HG02840 (cell line): ENCODE data around the gene ATXN7L3.
"Not testable (repeated sequence)": the region's sequence is repeated elsewhere in the genome, so short reads cannot be mapped to it uniquely, and the experiment has no call there.

ENCODE experiments used
- ATAC-seq: cut with Tn5 transposase; IDR thresholded peaks from one replicate; pipeline ENCODE4 v1.9.1; 2021; ENCODE audit warnings: mild to moderate bottlenecking, moderate library complexity, moderate number of reproducible peaks; ENCODE audit not compliant: unreplicated experiment, low FRiP score

Gene ATXN7L3

DNA sequence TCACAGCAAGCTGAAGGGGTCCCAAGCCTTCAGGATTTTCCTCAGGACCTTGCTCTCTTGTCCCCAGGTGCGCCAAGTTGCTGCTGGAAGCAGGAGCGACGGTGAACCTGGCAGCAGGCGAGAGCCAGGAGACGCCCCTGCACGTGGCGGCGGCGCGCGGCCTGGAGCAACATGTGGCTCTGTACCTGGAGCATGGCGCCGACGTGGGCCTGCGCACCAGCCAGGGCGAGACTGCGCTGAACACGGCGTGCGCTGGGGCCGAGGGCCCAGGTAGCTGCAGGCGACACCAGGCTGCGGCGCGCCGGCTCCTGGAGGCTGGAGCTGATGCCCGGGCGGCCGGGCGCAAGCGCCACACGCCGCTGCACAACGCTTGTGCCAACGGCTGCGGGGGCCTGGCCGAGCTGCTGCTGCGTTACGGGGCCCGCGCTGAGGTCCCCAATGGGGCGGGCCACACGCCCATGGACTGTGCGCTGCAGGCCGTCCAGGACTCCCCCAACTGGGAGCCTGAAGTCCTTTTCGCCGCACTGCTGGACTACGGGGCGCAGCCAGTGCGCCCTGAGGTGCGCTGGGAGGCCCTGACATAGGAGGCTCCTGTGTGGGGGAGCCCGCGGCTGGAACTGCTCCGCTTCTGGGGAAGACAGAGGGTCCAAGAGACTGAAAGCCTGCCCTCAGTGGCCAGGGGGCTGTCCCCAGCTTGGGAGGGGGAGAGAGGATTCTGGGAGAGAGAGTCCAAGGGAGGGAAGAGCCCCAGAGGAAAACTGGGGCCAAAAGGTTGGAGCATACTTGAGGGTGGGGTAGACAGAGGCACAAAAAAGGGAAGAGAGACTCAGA is 22.8 kb downstream of the ATXN7L3 start:
- ATAC-seq = no peak

GRCh38 chr17:44176257-44176656 is 23.4 kb downstream of the ATXN7L3 start:
- no peak for ATAC-seq

DNA sequence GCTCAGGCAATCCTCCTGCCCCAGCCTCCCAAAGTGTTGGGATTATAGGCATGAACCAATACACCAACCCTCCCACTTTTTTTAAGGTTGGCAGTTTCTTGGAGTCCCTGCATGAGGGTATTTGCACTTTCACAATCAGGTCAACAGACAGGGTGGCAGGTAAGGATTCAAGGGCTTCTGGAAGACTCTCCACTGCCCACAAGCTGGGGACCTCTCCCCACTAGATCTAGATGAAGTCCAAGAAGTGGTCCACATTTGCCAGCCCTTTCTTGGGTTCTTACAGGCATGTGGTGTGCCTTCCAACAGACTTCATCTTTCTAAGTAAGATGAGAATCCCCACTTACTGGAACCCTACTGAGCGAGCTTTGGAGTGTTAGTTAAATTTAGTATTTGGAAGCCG is 25.3 kb downstream of the ATXN7L3 start:
- ATAC-seq = no peak

DNA sequence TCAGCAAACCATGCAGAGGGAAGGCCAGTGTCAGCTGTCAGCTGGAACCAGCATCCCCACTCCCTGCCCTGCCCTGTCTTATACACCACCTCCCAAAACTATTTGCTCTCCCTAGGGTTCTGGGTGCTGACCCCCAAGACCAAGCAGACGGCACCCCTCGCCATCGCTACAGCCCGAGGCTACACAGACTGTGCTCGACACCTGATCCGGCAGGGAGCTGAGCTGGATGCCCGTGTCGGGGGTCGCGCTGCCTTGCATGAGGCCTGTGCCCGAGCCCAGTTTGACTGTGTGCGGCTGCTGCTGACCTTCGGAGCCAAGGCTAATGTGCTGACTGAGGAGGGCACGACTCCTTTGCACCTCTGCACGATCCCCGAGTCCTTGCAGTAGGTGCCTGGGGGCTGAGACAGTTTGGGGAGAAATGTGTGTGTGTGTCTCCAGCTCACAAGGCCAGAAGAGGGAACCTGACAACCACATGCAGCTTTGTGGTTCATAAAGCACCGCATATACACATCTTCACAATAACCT is 27.7 kb downstream of the ATXN7L3 start:
- no peak for ATAC-seq

DNA sequence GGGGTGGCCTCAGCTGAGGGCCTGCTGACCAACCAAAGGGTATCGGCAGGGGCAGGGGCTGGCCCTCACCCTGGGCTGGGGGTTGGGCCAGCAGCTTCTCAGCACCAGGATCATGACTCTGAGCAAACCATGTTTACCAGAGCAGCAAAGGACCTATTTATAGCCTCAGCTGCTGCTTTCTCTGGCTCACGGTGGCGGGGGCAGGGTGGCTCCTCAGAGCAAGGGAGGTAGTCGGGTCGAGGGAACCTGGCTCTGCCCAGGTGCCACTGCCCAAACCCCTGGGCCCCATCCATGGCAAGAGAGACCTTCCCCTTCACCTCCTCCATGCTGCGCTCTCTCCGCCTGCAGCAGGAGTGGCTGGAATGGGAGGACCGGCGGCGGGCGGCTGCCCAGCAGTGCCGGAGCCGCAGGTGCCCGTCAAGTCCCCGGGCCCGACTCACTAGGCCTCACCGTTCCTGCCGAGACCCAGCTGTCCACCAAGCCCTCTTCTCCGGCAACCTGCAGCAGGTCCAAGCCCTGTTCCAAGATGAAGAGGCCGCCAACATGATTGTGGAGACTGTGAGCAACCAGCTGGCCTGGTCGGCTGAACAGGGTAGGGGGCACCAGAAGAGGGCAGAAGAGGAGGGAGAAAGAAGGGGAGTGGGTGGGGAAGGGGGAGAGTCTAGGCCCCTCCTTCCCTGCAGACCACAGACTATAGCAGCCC is 29.0 kb downstream of the ATXN7L3 start, which contains the start of gene ASB16:
Gene ASB16 (plus strand): TSS at position 206 of the 703 bp plus-strand sequence. CDS start 86 bp downstream, at position 292.
- no peak for ATAC-seq

GRCh38 chr17:44170135-44170498 is 29.6 kb downstream of the ATXN7L3 start:
- ATAC-seq = no peak

GRCh38 chr17:44167181-44167861 is 32.4 kb downstream of the ATXN7L3 start:
- ATAC-seq = no peak

GRCh38 chr17:44164476-44164875 is 35.2 kb downstream of the ATXN7L3 start:
- ATAC-seq = no peak

GRCh38 chr17:44159519-44160210 is 40.0 kb downstream of the ATXN7L3 start:
- ATAC-seq = no peak

DNA sequence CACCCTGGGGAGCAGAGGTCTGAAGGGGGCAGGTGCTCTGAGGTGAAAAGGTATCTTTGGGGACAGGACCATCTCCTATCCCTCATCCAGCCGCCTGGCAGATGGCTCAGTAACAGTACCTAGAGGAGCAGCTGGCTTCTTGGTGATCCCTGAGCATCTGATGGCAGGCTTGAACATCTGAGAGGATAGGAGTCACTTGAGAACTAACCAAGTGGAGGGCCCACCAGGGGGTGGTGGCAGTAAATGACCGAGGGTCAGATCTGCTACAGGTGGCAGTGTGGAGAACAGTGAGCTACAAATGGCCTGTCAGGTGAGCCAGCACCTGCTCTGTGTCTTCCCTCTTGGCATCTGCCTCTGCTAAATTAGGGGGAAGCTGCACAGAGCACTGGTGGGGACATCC is 44.2 kb downstream of the ATXN7L3 start:
- no peak for ATAC-seq

- no peak for ATAC-seq
These were observed 46.8 kb downstream of the ATXN7L3 start for GRCh38 chr17:44152875-44153274.

GRCh38 chr17:44149750-44150329 is 49.8 kb downstream of the ATXN7L3 start:
- no peak for ATAC-seq

DNA sequence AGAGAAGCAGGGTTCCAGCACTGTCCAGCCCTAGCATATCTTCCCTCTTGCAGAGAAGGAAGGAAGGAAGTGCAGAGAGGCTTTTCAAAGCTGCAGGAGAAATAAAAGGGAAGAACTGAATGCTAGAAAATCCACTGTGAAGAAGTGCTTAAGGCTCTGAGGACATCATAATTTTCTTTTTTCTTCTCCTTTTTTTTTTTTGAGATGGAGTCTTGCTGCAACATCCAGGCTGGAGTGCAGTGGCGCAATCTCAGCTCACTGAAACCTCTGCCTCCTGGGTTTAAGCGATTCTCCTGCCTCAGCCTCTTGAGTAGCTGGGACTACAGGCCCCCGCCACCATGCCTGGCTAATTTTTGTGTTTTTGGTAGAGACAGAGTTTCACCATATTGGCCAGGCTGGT is 50.6 kb downstream of the ATXN7L3 start:
- ATAC-seq = not testable (repeated sequence)

GRCh38 chr17:44147812-44148211 is 51.9 kb downstream of the ATXN7L3 start:
- ATAC-seq = no peak

DNA sequence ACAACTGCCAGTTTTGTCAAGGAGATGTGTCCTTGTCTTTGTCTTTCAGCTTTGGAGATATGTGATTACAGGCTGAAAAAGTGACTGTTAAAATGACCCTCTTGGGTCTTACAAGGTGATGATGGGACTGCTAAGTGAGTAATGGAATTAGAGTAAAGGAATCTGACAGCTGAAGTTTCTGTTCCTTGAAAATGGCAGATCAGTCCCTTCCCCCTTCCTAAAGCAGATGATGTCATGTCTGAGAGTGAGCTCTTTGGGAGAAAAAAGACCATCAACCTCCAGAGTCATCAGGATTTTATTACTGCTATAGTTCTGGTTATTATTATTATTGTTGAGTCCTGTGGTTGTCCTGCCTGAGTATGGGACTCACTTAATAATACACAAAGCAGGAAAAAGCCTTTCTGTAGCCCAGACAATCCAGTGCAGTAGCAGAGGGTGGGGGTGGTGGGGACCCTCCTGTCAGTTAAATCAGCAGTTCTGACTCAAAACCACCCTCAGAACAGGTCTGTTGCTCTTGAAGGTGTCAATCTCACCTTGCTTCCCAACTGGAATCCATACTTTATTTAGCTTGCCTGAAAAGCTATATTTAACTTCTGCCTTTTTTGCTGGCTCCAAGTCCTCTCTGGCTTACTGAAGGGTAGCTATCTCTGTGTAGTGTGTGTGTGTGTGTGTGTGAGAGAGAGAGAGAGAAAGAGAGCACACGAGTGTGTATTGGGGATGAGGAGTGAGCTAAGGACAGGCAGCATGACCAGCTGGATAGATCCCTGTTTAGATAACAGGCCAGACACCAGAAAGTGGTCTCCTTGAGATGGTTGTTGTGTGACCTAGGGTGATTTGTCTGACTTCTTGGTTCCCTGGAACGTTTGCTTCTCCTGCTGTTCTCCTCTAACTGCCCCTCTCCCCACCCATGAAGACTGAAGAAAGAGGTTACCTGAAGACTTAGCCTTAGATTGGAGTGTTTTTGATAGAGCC is 53.0 kb downstream of the ATXN7L3 start:
- ATAC-seq = no peak

- no peak for ATAC-seq
These were observed 54.5 kb downstream of the ATXN7L3 start for GRCh38 chr17:44144966-44145739.

DNA sequence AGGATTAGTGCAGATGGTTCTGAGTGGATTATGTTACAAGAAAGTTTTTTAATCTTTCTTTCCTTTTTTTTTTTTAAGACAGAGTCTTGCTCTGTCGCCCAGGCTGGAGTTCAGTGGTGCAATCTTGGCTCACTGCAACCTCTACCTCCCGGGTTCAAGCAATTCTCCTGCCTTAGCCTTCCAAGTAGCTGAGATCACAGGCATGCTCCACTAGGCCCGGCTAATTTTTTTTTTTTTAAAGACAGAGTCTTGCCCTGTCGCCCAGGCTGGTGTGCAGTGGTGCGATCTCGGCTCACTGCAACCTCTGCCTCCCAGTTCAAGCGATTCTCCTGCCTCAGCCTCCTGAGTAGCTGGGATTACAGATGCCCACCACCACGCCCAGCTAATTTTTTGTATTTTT is 55.8 kb downstream of the ATXN7L3 start:
- ATAC-seq = not testable (repeated sequence)
